Activated T-helper 17 cell treated with anti-CD3 and anti-CD28 coated beads, Interleukin-2, amount 50 U/mL, for 72 hours (primary cell): ENCODE results near the gene CBX8. TPM values are rescaled to one million over a fixed set of nuclear protein-coding genes. Genes with fewer than 3 reads are reported as not detected.

Source experiments
- ATAC-seq: fragments of 150-1000 bp; cut with Tn5 transposase; replicated peaks from 2 replicates; pipeline ENCODE4 v1.10.0; 2021; ENCODE audit warnings: mild to moderate bottlenecking, moderate library complexity
- H3K27ac Mint-ChIP-seq: one replicate; pipeline ENCODE4 v1.8.0; 2022; ENCODE audit warnings: mixed read lengths
- H3K27me3 Mint-ChIP-seq: one replicate; pipeline ENCODE4 v1.8.0; 2022; ENCODE audit warnings: mixed read lengths
- H3K36me3 Mint-ChIP-seq: one replicate; pipeline ENCODE4 v1.8.0; 2022; ENCODE audit warnings: low read depth, mild to moderate bottlenecking, mixed read lengths
- H3K4me1 Mint-ChIP-seq: one replicate; pipeline ENCODE4 v1.8.0; 2022; ENCODE audit warnings: mixed read lengths
- H3K4me3 Mint-ChIP-seq: one replicate; pipeline ENCODE4 v1.8.0; 2022; ENCODE audit warnings: mild to moderate bottlenecking, mixed read lengths
- H3K9me3 Mint-ChIP-seq: one replicate; pipeline ENCODE4 v1.8.0; 2022; ENCODE audit warnings: mixed read lengths
- total RNA-seq, 2 donors: library from RNA; stranded (reverse); gene quantifications; one replicate each; pipeline ENCODE4 v1.2.3, GENCODE V29; 2022

Gene CBX8
- total RNA-seq, 2 donors from 2014 or later: 1.6 to 5.5 TPM

- H3K27ac Mint-ChIP-seq: peak overlapping the region; percentile 64
- H3K36me3 Mint-ChIP-seq: peaks cover 15% of the 10 kb centered on the region
- H3K27me3 Mint-ChIP-seq: peaks cover 11% of the 10 kb centered on the region
- H3K4me1 Mint-ChIP-seq: peaks cover 6% of the 10 kb centered on the region
- peak overlapping the region; percentile 88 for H3K4me3 Mint-ChIP-seq
- ATAC-seq: peak; percentile 50
- no peaks in the 10 kb centered on the region for H3K9me3 Mint-ChIP-seq
These were observed 41.8 kb upstream of the CBX8 start for GRCh38 chr17:79838522-79839274.

- Mint-ChIP-seq H3K4me3 (peak overlapping the region; percentile 88), H3K27ac (peak overlapping the region; percentile 64), H3K4me1 (peaks cover 9% of the 10 kb centered on the region), H3K36me3 (peaks cover 20% of the 10 kb centered on the region), H3K27me3 (peaks cover 11% of the 10 kb centered on the region), H3K9me3 (no peaks in the 10 kb centered on the region)
- ATAC-seq: no peak
These were observed 41.1 kb upstream of the CBX8 start for GRCh38 chr17:79837888-79838521.

GRCh38 chr17:79836972-79837887, 40.4 kb upstream of the CBX8 start:
- ATAC-seq: no peak

GRCh38 chr17:79836510-79836971, 39.7 kb upstream of the CBX8 start:
- Mint-ChIP-seq H3K27ac (no peak overlapping the region), H3K9me3 (no peaks in the 10 kb centered on the region), H3K27me3 (no peaks in the 10 kb centered on the region), H3K4me3 (peak overlapping the region; percentile 38), H3K4me1 (peaks cover 11% of the 10 kb centered on the region), H3K36me3 (peaks cover 21% of the 10 kb centered on the region)
- ATAC-seq: no peak

More at GRCh38 chr17:79836972-79837887, 40.4 kb upstream of the CBX8 start:
- H3K4me3 Mint-ChIP-seq: peak overlapping the region; percentile 88
- no peaks in the 10 kb centered on the region for H3K9me3 Mint-ChIP-seq
- peak overlapping the region; percentile 64 for H3K27ac Mint-ChIP-seq
- H3K4me1 Mint-ChIP-seq: peaks cover 11% of the 10 kb centered on the region
- peaks cover 4% of the 10 kb centered on the region for H3K27me3 Mint-ChIP-seq
- H3K36me3 Mint-ChIP-seq: peaks cover 21% of the 10 kb centered on the region

- Mint-ChIP-seq H3K4me3 (no peak overlapping the region), H3K9me3 (no peaks in the 10 kb centered on the region), H3K27me3 (no peaks in the 10 kb centered on the region), H3K27ac (no peak overlapping the region), H3K4me1 (peaks cover 11% of the 10 kb centered on the region), H3K36me3 (peaks cover 21% of the 10 kb centered on the region)
- no peak for ATAC-seq
These were observed 39.2 kb upstream of the CBX8 start for GRCh38 chr17:79835953-79836509.

- no peaks in the 10 kb centered on the region for H3K9me3 Mint-ChIP-seq
- peaks cover 21% of the 10 kb centered on the region for H3K36me3 Mint-ChIP-seq
- no peak overlapping the region for H3K4me3 Mint-ChIP-seq
- H3K4me1 Mint-ChIP-seq: peaks cover 11% of the 10 kb centered on the region
- H3K27me3 Mint-ChIP-seq: no peaks in the 10 kb centered on the region
- no peak overlapping the region for H3K27ac Mint-ChIP-seq
- ATAC-seq: no peak
These were observed 38.6 kb upstream of the CBX8 start for GRCh38 chr17:79835470-79835899.

- no peak overlapping the region for H3K4me3 Mint-ChIP-seq
- no peaks in the 10 kb centered on the region for H3K9me3 Mint-ChIP-seq
- no peak for ATAC-seq
- H3K4me1 Mint-ChIP-seq: peaks cover 11% of the 10 kb centered on the region
- peaks cover 21% of the 10 kb centered on the region for H3K36me3 Mint-ChIP-seq
- no peaks in the 10 kb centered on the region for H3K27me3 Mint-ChIP-seq
- no peak overlapping the region for H3K27ac Mint-ChIP-seq
These were observed 37.9 kb upstream of the CBX8 start for GRCh38 chr17:79834565-79835469.

- Mint-ChIP-seq H3K4me3 (no peak overlapping the region), H3K27me3 (no peaks in the 10 kb centered on the region), H3K9me3 (no peaks in the 10 kb centered on the region), H3K27ac (no peak overlapping the region), H3K4me1 (peaks cover 11% of the 10 kb centered on the region), H3K36me3 (peaks cover 21% of the 10 kb centered on the region)
- no peak for ATAC-seq
These were observed 37.1 kb upstream of the CBX8 start for GRCh38 chr17:79833744-79834564.

GRCh38 chr17:79833110-79833450, 36.2 kb upstream of the CBX8 start:
- Mint-ChIP-seq H3K4me3 (no peak overlapping the region), H3K27me3 (no peaks in the 10 kb centered on the region), H3K9me3 (no peaks in the 10 kb centered on the region), H3K27ac (peak overlapping the region; percentile 37), H3K36me3 (peaks cover 18% of the 10 kb centered on the region), H3K4me1 (peaks cover 7% of the 10 kb centered on the region)
- ATAC-seq: no peak

GRCh38 chr17:79832218-79833109, 35.6 kb upstream of the CBX8 start:
- Mint-ChIP-seq H3K4me1 (peaks cover 4% of the 10 kb centered on the region), H3K36me3 (peaks cover 16% of the 10 kb centered on the region), H3K27me3 (no peaks in the 10 kb centered on the region), H3K27ac (peak overlapping the region; percentile 37), H3K9me3 (no peaks in the 10 kb centered on the region), H3K4me3 (no peak overlapping the region)
- ATAC-seq: no peak

- H3K4me1 Mint-ChIP-seq: peaks cover 4% of the 10 kb centered on the region
- no peak overlapping the region for H3K27ac Mint-ChIP-seq
- H3K4me3 Mint-ChIP-seq: no peak overlapping the region
- H3K27me3 Mint-ChIP-seq: no peaks in the 10 kb centered on the region
- no peak for ATAC-seq
- H3K9me3 Mint-ChIP-seq: no peaks in the 10 kb centered on the region
- peaks cover 16% of the 10 kb centered on the region for H3K36me3 Mint-ChIP-seq
These were observed 34.7 kb upstream of the CBX8 start for GRCh38 chr17:79831265-79832217.
